DOHH2 (cell line): ENCODE data around the gene SFXN1.

ENCODE experiments used
- EZH2phosphoT487 ChIP-seq: fragments of 200-600 bp; sonication (generic); IDR thresholded peaks from 2 replicates; pipeline ENCODE4 v1.6.1; 2017; ENCODE audit warnings: borderline replicate concordance, mild to moderate bottlenecking, antibody characterized with exemption, low read length, moderate library complexity, mixed read lengths
- TF ChIP-seq, protein P1 (sequence below): fragments of 200-600 bp; sonication (generic); IDR thresholded peaks from one replicate; pipeline ENCODE4 v1.5.1; 2014; ENCODE audit warnings: antibody characterized with exemption, mild to moderate bottlenecking, low read depth, low read length; ENCODE audit not compliant: poor library complexity, severe bottlenecking

DNA sequence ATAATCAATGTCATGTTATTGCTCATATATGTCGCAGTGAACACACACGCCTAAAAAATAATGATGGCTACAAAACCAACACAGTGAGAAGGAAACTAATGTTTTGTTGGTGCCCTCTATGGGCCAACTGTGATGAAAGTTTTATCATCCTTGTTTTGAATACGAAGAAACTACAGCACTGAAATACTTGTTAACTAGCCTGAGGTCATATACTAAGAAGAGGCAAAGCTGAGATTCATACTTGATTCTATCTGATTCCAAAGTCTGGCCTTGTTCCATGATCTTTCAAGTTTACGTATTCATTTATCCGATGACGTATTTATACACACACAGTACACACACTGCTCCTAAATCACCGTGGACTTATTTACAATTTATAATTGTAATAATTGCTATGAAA lies 18.2 kb upstream of the SFXN1 start:
- TF ChIP-seq EZH2phosphoT487, result no peak
- TF ChIP-seq, protein P1, sequence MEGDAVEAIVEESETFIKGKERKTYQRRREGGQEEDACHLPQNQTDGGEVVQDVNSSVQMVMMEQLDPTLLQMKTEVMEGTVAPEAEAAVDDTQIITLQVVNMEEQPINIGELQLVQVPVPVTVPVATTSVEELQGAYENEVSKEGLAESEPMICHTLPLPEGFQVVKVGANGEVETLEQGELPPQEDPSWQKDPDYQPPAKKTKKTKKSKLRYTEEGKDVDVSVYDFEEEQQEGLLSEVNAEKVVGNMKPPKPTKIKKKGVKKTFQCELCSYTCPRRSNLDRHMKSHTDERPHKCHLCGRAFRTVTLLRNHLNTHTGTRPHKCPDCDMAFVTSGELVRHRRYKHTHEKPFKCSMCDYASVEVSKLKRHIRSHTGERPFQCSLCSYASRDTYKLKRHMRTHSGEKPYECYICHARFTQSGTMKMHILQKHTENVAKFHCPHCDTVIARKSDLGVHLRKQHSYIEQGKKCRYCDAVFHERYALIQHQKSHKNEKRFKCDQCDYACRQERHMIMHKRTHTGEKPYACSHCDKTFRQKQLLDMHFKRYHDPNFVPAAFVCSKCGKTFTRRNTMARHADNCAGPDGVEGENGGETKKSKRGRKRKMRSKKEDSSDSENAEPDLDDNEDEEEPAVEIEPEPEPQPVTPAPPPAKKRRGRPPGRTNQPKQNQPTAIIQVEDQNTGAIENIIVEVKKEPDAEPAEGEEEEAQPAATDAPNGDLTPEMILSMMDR, result peak; percentile 53
